GM18870 (cell line): ENCODE data around the gene COL6A3.

Source experiments
- ATAC-seq: cut with Tn5 transposase; IDR thresholded peaks from one replicate; pipeline ENCODE4 v1.9.1; 2021; ENCODE audit warnings: moderate library complexity; ENCODE audit not compliant: unreplicated experiment

The COL6A3 gene

GRCh38 chr2:237276716-237277490 is 137.1 kb downstream of the COL6A3 start:
- ATAC-seq, result no peak
